HFF-Myc (cell line): ENCODE measurements around the gene HCRTR2.
"Not testable (repeated sequence)": the region's sequence is repeated elsewhere in the genome, so short reads cannot be mapped to it uniquely, and the experiment has no call there.

Source experiments
- DNase-seq: peaks from one replicate; pipeline ENCODE4 v3.0.0-alpha.2; 2011; ENCODE audit warnings: low read depth; ENCODE audit errors: extremely low read depth
- H3K4me3 ChIP-seq: replicated peaks from 2 replicates; pipeline ENCODE4 v1.5.1; 2011; ENCODE audit warnings: low read depth, mild to moderate bottlenecking, control low read depth, low read length
- CTCF ChIP-seq: IDR thresholded peaks from 2 replicates; pipeline ENCODE4 v1.5.1; 2012; ENCODE audit warnings: mild to moderate bottlenecking, low read depth, low read length, control low read depth; ENCODE audit errors: missing control alignments

The HCRTR2 gene

GRCh38 chr6:55142610-55143009 is 31.7 kb upstream of the HCRTR2 start:
- no peak for TF ChIP-seq CTCF
- DNase-seq, result no peak
- H3K4me3 ChIP-seq, result no peak overlapping the region

DNA sequence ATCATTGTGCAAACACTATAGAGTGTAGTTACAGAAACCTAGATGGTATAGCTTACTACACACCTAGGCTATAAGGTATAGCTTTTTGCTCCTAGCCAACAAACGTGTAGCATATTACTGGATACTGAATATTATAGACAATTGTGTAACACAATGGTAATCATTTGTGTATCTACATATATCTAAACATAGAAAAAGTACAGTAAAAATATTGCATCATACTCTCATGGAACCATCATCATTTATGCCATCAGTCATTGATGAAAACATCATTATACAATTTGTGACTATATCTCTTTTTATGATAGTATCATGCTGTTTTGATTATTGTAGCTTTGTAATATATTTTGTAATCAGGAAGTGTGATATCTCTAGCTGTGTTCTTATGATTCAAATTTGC is 21.0 kb upstream of the HCRTR2 start:
- DNase-seq, result no peak
- TF ChIP-seq CTCF, result no peak
- no peak overlapping the region for H3K4me3 ChIP-seq

DNA sequence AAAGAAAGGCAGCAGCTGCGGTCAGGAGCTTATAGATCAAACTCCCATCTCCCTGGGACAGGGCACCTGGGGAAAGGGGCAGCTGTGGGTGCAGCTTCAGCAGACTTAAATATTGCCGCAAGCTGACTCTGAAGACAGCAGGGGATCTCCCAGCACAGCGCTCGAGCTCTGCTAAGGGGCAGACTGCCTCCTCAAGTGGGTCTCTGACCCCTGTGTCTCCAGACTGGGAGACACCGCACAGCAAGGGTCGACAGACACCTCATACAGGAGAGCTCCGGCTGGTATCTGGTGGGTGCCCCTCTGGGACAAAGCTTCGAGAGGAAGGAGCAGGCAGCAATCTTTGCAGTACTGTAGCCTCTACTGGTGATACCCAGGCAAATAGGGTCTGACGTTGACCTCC is 15.5 kb upstream of the HCRTR2 start:
- not testable (repeated sequence) for H3K4me3 ChIP-seq, DNase-seq

DNA sequence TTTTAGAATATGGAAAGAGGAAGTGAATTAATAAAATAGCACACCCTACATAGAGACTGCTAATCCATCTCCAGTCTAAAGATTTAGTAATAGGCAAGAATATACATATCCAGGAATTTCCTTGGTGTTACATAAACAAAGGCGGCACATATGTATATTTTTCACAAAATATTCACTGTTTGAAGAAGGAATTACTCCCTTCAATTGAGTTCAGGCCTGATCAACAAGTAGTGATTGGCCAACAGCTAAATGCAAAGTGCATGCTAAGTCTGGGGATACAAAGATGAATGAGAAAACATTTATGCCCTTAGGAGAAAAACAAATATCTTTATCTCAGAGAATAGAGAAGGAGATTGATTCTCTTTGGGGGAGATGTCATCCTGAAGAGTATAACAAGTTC is 6.5 kb upstream of the HCRTR2 start:
- DNase-seq, result no peak
- no peak for TF ChIP-seq CTCF
- H3K4me3 ChIP-seq, result no peak overlapping the region

DNA sequence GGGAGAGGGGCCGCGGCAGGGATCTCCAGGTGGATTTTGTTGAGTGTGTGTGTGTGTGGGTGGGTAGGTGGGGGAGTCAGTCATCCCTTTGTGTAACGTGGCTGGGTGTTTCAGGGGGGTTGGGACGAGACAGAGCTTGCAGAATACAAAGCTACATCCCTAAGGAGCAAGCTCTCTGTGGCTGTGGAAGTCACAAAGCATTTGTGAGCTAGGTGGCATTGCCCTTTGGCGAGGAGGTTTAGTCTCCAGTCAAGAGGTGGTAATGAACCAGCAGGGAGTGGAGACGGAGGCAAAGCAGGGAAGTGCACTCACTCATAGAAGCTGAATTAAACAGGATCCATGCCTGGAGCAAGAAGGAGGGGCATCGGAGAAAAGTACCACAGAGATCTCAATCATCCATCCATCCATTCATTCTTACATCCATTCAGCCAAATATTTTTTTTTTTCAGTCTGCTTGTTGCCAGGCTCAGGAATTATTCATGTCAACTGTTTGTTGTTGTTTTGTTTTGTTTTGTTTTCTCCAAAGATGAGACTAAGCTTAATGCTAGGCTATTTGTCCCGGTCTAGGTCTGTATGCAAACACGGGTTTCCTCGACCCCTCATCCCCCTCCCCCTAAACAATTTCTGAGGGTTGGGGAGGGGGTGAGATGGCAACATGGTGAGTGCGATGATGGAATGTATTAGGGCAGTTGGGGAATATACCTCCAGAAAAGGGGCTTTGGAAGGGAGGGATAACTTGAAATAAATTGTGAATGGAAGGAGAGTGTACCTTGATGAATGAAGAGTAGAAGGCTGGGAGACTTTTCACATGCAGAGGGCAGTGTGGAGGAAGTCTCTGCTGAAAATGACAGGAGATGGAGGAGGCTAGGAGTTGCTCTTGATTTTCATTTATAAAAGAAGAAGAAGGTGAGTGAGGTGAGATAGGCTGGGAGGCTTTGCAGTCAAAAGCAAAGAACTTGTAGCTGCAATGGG is 1.0 kb downstream of the HCRTR2 start:
- TF ChIP-seq CTCF, result no peak
- no peak for DNase-seq
- no peak overlapping the region for H3K4me3 ChIP-seq

- no peak overlapping the region for H3K4me3 ChIP-seq
- TF ChIP-seq CTCF, result no peak
- DNase-seq, result no peak
Measured at GRCh38 chr6:55176958-55177357, 2.6 kb downstream of the HCRTR2 start.

- no peak for DNase-seq
- no peak for TF ChIP-seq CTCF
Measured at GRCh38 chr6:55180258-55180657, 5.9 kb downstream of the HCRTR2 start.

More at GRCh38 chr6:55180258-55180657, 5.9 kb downstream of the HCRTR2 start:
- no peak overlapping the region for H3K4me3 ChIP-seq
